GM06990 (cell line): Measurements from ENCODE around the gene CDC37.

ENCODE experiments used
- DNase-seq: peaks from one replicate; pipeline ENCODE4 v3.0.0-alpha.2; 2011; ENCODE audit not compliant: insufficient read length; ENCODE audit errors: extremely low read depth
- H3K27me3 ChIP-seq: replicated peaks from 2 replicates; pipeline ENCODE4 v1.6.0; 2011; ENCODE audit warnings: low read length; ENCODE audit not compliant: control insufficient read depth, insufficient read depth
- H3K36me3 ChIP-seq: 2 replicates; pipeline ENCODE4 v1.5.1; 2011; ENCODE audit warnings: low read length; ENCODE audit not compliant: control insufficient read depth, insufficient read depth
- H3K4me3 ChIP-seq: replicated peaks from 2 replicates; pipeline ENCODE4 v1.5.1; 2011; ENCODE audit warnings: low read depth, mild to moderate bottlenecking, control low read depth, low read length
- TF ChIP-seq, protein P1 (sequence below): IDR thresholded peaks from 2 replicates; pipeline ENCODE4 v1.5.1; 2011; ENCODE audit warnings: low read length, control low read depth, mild to moderate bottlenecking, inconsistent platforms; ENCODE audit not compliant: insufficient read depth, poor library complexity, severe bottlenecking

The CDC37 gene

DNA sequence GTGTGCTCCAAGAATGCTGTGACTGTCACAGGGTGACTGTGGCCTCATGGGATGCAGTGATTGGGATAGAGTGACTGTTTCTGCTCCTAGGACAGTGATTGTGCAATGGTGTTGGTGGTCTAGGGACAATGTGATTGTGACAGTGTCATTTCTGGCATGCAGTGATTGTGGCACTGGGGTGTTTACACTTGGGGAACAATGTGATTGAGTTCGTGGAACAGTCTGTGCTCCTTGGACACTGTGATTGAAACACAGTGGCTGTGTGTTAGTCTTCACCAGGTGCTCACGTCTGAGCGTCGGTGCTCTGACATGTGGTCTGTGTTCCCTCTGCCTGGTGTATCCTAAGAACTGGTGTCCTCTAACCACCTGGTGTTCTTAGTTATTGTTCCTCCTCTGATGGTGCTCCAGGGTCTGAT lies 18.7 kb upstream of the CDC37 start:
- no peaks in the 10 kb centered on the region for H3K36me3 ChIP-seq
- H3K4me3 ChIP-seq: no peak overlapping the region
- DNase-seq: no peak
- no peaks in the 10 kb centered on the region for H3K27me3 ChIP-seq
- TF ChIP-seq, protein P1, sequence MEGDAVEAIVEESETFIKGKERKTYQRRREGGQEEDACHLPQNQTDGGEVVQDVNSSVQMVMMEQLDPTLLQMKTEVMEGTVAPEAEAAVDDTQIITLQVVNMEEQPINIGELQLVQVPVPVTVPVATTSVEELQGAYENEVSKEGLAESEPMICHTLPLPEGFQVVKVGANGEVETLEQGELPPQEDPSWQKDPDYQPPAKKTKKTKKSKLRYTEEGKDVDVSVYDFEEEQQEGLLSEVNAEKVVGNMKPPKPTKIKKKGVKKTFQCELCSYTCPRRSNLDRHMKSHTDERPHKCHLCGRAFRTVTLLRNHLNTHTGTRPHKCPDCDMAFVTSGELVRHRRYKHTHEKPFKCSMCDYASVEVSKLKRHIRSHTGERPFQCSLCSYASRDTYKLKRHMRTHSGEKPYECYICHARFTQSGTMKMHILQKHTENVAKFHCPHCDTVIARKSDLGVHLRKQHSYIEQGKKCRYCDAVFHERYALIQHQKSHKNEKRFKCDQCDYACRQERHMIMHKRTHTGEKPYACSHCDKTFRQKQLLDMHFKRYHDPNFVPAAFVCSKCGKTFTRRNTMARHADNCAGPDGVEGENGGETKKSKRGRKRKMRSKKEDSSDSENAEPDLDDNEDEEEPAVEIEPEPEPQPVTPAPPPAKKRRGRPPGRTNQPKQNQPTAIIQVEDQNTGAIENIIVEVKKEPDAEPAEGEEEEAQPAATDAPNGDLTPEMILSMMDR: no peak

- no peak for DNase-seq
- Histone ChIP-seq H3K27me3 (no peaks in the 10 kb centered on the region), H3K36me3 (no peaks in the 10 kb centered on the region), H3K4me3 (peak overlapping the region; percentile 10; the same call in 1 of the 2 replicates)
- TF ChIP-seq, protein P1: no peak
Observed at GRCh38 chr19:10421240-10422045, 18.1 kb upstream of the CDC37 start.

GRCh38 chr19:10420444-10421239 lies 17.3 kb upstream of the CDC37 start, which contains the start of gene PDE4A:
TSS of gene PDE4A (plus strand) at chr19:10420538. CDS start at chr19:10420765, 227 bp downstream.
- no peaks in the 10 kb centered on the region for H3K27me3 ChIP-seq
- peak; percentile 81 for DNase-seq

GRCh38 chr19:10419646-10420443 lies 16.5 kb upstream of the CDC37 start:
- Histone ChIP-seq H3K4me3 (peak overlapping the region; percentile 52), H3K27me3 (no peaks in the 10 kb centered on the region), H3K36me3 (no peaks in the 10 kb centered on the region)
- DNase-seq: peak; percentile 83
- TF ChIP-seq, protein P1: peak; percentile 3

More at GRCh38 chr19:10420444-10421239, 17.3 kb upstream of the CDC37 start, which contains the start of gene PDE4A:
- peak within 1 kb of the TSS; percentile 57 for H3K4me3 ChIP-seq
- no peaks in the 10 kb centered on the region for H3K36me3 ChIP-seq
- TF ChIP-seq, protein P1: peak; percentile 59

- Histone ChIP-seq H3K36me3 (no peaks in the 10 kb centered on the region), H3K27me3 (no peaks in the 10 kb centered on the region), H3K4me3 (peak overlapping the region; percentile 52)
- peak; percentile 79 for DNase-seq
- TF ChIP-seq, protein P1: peak; percentile 8
Observed at GRCh38 chr19:10419200-10419645, 15.9 kb upstream of the CDC37 start.
